ENCODE data around the gene SUSD2.
"Not testable (repeated sequence)": the region's sequence is repeated elsewhere in the genome, so short reads cannot be mapped to it uniquely, and the experiment has no call there.

SUSD2 gene

DNA sequence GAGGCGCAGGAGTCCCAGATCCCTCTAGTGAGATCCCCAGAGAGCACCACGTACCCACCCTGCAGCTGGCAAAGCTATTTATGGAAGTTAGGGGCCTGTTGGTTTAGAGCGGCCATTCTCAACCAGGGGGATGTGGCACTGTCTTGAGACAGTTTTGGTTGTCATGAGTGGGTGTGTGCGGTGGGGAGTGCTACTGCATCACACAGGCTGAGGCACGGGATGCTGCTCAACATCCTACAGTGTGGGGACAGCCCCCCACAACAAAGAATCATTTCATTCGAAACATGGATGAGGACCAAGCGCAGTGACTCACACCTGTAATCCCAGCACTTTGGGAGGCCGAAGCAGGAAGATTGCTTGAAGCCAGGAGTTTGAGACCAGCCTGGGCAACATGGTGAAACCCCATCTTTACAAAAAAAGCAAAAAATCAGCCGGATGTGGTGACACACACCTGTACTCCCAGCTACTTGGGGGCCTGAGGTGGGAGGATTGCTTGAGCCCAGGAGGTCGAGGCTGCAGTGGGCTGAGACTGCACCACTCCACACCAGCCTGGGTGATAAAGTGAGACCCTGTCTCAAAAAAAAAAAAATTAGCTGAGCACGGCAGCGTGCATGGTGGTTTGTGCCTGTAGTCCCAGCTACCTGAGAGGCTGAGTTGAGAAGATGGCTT, 35.4 kb downstream of the SUSD2 start:
- DNase-seq, result no peak

DNA sequence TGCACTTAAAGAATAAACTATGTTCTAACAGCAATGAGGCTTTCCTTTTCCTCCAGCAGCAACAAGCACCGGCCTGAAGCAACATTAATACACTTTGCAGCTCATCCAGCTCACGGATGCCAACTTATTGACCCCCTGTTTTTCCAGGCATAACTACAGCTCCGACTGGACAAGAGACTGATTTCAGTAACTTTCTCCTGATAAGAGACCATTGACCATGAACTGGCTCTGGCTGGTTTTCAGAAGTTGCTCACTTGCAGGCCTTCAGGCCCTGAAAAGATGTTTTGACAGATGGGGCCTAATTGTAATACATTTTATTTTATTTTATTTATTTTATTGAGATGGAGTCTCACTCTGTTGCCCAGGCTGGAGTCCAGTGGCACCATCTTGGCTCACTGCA, 36.1 kb downstream of the SUSD2 start:
- no peak for DNase-seq

DNA sequence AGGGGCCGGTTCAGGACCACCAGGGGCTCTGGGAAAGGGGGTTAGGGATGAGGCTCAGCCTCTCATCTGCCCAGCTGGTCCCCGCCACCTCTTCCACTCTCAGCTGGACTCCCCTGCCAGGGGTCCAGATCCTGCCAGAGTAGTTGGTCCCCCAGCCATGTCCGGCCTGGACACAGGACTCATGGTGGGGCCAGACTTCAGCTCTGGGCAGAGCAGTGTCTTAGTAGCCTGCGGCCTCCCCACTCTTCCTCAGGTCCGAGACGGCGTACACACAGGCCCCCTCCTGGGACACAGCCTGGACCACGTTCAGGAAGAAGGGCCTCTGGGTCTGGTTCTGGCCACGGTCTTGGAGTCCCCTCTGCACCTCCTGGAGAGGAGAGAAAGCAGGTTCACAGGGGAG, 38.5 kb downstream of the SUSD2 start:
- DNase-seq, result no peak

DNA sequence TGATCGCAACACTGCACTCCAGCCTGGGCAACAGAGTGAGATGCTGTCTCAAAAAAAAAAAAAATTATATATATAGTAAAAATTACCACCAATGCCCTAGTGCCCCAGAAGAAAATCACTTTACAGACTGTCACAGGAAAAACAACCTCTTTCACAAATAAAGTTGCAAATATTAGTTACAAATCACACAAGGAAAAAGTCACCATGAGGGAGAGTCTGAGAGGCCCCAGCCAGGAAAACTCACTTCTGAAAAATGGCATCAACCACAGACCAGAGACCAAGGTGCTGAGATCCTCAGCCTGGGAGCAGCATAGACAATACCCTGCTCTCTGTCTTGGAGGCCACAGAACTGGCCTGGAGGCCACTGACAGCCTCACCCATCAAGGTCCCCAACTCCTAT, 43.2 kb downstream of the SUSD2 start:
- DNase-seq, result no peak

DNA sequence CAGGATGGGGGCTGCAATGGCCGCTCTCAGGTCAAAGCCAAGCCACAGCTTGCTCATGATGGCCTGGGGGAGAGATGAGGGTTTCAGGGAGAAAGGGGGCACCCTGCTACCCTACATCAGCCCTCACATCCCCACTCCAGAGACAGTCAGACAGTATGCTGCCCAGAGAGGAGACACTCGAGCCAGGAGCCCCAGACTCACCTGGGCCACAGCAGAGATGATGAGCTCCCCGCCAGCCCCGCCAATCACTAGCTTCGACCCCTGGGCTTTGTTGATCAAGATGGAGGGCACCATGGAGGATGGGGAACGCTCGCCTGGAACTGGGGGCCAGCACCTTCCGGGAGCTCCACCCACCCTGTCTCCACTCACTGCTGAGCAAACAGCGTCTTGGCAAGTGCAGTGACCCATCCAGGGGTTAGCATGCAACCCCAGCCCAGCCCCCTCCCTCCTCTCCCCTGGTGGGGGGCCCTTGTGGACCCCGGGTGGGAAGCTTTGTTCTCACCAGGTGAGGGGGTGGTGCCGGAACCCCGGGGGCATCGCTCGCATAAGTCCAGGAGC, 43.8 kb downstream of the SUSD2 start:
- no peak for DNase-seq

DNA sequence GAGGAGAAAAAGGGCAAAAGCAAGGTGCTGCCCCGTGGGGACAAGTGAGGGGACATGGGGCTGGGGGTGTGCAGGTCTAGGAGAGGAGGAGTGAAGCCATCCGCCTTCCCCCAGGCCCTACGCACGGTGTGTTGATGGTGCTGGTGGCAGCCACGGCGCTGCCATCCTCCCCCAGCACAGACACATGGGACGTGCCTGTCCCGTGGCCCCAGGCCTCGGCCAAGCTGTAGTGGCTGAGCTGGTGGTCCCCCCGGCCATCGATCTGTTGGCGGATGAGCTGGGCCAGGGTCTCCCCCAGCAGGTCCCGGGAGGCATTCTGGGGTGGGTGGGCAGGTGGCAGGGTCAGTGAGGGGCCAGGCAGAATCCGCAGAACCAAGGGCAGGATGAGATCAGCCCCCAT, 44.7 kb downstream of the SUSD2 start:
- no peak for DNase-seq

DNA sequence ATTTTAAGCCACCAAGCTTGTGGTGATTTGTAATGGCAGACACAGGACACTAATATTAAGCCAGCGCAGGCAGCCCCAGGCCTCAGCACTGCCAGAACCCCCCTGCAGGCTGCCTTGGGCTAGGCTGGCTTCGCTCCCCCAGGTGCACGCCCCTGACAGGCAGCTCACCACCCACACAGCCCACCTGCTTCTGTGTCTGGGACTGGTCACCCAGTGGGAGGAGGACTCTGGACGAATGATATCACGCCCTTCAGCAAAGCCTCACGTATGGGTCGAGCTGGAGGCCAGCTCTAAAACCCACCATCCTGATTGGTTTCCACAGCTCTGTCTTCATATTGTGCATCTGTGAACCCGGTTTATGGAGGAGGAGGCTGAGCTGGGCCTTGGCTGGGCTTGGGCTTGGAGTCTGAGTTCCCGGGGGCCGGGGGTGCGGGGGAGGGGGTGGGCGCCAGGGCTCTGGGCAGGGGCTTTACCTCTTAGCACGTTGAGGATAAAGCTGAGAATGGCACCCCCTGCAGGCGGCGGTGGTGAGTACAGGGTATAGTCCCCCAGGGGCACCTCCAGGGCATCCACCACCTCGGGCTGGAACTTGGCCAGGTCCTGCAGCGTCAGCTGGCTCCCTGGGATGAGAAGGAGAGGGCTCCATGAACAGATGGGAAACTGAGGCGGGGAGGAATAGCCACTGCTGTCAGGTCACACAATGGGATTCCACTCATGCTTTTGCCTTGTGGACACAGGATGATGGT, 49.8 kb downstream of the SUSD2 start:
- no peak for DNase-seq

DNA sequence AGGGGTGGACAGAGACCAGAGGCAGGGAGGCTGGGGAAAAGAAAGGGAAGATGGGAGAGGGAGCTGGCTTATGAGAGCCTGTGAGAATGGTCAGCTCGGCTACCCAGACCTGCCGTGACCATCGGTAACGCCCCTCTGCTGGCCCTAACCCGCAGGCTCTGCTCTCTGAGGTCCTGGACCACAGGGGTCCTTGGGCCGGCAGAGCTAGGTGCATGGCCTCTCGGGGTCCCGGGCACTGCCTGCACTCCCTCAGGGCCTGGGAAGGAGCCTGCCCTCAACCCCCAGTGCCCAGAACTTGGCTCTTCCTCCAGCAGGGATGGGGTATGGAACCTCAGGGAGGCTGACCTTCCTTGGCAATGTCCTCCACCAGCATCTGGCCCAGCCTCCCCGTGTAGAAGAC, 50.4 kb downstream of the SUSD2 start:
- no peak for DNase-seq

DNA sequence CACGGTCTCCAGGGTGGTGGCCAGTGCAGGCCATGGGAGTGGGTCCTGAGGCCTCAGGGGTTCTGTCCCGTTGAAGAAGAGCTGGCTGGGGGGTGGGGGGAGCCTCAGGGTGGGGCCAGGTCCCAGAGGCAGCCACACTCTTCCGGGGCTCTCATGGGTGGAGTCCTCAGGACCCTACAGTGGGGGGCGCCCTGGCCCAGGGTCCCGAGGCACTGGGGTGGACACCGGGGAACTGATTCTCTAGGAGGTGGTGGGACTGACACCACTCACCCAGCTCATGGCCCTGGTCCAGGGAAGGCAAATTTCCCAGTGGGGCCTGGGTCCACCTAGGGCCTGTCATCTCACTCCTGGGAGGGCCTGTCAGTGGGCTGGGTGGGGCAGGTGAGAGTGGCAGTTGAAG, 50.8 kb downstream of the SUSD2 start:
- DNase-seq, result no peak

DNA sequence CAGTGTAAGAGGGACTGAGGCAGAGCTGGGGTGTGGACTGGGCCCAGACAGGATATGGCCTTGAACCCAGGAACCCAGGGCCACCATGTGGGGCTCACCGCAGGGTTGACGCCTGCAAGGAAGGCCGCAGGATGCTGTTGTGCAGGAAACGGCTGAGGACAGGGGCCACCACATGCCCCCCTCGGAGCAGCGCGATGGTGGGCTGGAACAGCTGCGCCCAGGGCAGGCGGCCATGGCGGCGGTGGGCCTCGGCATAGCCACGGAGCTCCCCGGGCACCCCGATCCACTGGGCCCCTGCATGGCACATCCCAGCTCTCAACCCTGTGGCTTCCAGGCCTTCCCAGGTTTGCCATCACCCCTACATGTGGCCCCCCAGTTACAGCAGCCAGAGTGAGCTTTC, 51.4 kb downstream of the SUSD2 start:
- DNase-seq, result no peak

DNA sequence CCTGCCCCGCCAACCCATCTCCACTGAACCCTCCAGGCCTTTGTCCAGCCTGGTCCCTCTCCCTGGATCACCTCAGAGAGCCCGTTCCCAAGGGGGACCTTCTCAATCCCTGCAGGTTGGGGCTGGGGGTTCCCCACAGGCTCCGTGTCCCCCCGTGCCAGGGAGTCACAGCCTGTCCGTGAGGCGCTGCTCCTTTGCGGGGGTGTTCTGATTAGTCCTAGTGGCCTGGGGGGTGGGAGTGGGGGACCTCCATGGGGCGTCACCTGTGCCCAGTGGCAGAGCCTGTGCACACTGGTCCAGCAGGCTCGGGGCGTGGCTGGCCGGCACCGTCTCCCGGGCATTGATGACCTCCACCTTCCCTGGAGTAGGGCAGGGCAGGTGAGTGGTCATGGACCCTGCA, 51.9 kb downstream of the SUSD2 start:
- no peak for DNase-seq

DNA sequence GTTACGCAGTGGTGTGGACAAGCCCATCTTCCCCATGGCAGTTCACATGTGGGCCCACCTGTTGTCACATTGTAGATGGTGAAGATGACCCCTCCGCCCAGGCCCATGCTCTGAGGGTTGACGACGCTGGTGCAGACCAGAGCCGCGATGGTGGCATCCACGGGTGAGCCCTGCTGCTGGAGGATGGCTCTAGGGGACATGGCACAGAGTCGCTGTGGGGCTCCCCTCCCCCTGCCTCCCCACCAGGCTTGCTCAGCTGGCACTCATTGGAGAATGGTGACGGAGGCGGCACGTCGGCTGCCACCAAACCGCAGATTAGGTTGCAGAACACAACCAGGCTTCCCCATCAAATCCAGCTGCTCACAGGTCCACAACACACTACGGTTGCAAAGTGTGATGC, 52.5 kb downstream of the SUSD2 start:
- no peak for DNase-seq

DNA sequence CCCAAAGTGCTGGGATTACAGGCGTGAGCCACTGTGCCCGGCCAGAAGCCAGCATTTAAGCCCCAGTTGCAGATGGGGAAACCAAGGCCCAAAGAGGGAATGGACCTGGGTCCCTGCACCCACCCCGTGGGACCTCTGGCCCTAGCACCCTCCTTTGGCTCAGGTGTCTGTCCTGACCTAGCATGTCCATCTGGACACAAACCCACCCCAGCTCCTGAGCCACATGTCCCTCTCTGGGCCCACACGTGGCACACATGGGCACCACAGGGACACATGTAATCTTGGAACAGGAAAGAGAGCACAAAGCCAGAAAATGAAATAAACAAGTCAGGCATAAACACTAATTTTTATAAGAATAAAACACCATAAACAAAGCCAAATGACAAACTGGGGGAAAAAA, 54.0 kb downstream of the SUSD2 start:
- no peak for DNase-seq

DNA sequence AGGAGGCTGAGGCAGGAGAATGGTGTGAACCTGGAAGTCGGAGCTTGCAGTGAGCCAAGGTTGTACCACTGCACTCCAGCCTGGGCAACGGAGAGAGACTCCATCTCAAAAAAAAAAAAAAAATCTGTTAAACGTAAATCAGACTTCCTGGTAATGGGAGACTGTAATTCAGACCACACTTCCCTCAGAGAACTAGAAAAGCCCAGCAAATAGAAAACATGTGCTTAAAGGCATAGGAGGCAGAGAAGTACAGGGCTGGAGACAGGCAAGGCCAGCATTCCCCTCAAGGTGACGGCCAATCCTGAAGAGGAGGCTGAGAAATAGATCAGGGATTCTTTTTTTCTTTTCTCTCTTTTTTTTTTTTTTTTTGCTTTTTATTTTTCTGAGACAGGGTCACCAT, 55.4 kb downstream of the SUSD2 start:
- no peak for DNase-seq

DNA sequence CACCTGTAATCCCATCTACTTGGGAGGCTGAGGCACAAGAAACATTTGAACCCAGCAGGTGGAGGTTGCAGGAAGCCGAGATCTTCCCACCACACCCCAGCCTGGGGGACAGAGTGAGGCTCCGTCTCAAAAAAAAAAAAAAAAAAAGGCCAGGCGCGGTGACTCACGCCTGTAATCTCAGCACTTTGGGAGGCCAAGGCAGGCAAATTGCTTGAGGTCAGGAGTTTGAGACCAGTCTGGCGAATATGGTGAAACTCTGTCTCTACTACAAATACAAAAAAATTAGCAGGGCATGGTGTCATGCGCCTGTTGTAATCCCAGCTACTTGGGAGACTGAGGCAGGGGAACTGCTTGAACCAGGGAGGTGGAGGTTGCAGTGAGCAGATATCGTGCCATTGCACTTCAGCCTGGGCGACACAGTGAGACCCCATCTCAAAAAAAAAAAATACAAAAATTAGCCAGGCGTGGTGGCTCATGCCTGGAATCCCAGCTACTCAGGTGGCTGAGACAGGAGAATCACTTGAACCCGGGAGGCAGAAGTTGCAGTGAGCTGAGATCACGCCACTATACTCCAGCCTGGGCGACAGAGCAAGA, 56.9 kb downstream of the SUSD2 start:
- not testable (repeated sequence) for DNase-seq

All from NCI-H774 (cell line).